ENCODE results near the gene SEC61B. TPM values are rescaled to one million over a fixed set of nuclear protein-coding genes. Genes with fewer than 3 reads are reported as not detected.
A peak's percentile ranks its signal among the peaks of the same experiment; 100 is the strongest.

SEC61B gene
- total and polyA plus RNA-seq, 5 donors from 2014 or later: 76.2 to 400 (median 353) TPM

DNA sequence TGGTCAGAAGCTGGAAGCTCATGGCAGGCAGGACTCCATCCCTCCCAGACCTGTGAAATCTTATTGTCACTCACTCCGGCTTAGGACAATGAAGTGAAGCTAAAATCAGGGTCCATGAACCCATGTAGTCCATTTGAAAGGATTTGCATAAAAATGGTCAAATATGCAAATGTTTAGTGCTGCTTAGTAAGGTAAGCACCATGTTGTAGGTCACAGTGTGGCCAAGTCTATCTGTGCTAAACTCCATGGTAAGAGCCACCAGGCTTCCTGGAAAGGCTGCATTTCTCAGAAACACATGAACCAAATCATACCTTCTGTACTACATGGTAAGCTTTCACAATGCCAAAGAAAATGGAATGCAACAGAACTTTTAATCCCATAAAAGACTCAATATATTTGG is 6.0 kb upstream of the SEC61B start:
- no peaks in the 10 kb centered on the region for H3K27me3 Mint-ChIP-seq
- peaks cover 23% of the 10 kb centered on the region for H3K36me3 ChIP-seq (ENCODE audit: control insufficient read depth, insufficient read depth, low read length)
- peaks cover 0 to 3% (median 0%) of the 10 kb centered on the region in 7 donors for H3K9me3 Mint-ChIP-seq
- H3K27ac Mint-ChIP-seq: no peak overlapping the region
- DNase-seq (no peak), ATAC-seq (ENCODE audit: low read depth in 2 of 2) (no peak)
- no peaks in the 10 kb centered on the region for H3K27me3 ChIP-seq (ENCODE audit: control insufficient read depth, insufficient read depth, low read length)
- no peak overlapping the region for H3K4me3 Mint-ChIP-seq
- H3K27ac ChIP-seq (ENCODE audit: insufficient read depth, low read length, poor library complexity, severe bottlenecking): no peak overlapping the region
- peaks cover 12% of the 10 kb centered on the region for H3K4me1 ChIP-seq (ENCODE audit: control insufficient read depth, insufficient read depth, low read length, poor library complexity, severe bottlenecking)
- H3K4me3 ChIP-seq (ENCODE audit: low read depth, low read length): no peak overlapping the region
- H3K9me3 ChIP-seq (ENCODE audit: control insufficient read depth in 2 of 2, low read length in 2 of 2): no peaks in the 10 kb centered on the region
- peaks cover 31% of the 10 kb centered on the region for H3K36me3 Mint-ChIP-seq
- H3K4me1 Mint-ChIP-seq: peaks cover 33 to 47% (median 43%) of the 10 kb centered on the region in 4 donors

DNA sequence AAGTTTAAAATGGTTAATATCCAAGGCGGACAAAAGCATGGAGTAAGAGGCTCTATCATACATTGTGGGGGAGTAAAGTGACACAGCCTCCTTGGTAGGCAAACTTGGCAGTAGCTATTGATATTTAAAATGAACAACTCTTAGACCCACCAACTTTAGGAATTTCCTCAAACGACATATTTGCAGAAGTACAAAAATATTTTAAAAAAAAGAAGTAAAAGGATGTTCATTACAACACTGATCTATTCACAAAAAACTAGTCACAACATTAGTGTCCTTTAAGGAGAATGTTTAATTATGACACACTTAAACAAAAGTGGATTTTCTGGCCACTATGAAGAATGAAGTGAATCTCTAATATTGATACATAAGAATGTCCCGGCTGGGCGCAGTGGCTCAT is 2.1 kb upstream of the SEC61B start:
- ATAC-seq (ENCODE audit: low read depth in 2 of 2) (no peak), DNase-seq (no peak)
- Histone ChIP-seq H3K36me3 (ENCODE audit: control insufficient read depth, insufficient read depth, low read length) (peaks cover 21% of the 10 kb centered on the region), H3K4me3 (ENCODE audit: low read depth, low read length) (peak overlapping the region; percentile 51), H3K9me3 (ENCODE audit: control insufficient read depth in 2 of 2, low read length in 2 of 2) (no peaks in the 10 kb centered on the region), H3K27ac (ENCODE audit: insufficient read depth, low read length, poor library complexity, severe bottlenecking) (no peak overlapping the region), H3K4me1 (ENCODE audit: control insufficient read depth, insufficient read depth, low read length, poor library complexity, severe bottlenecking) (peaks cover 39% of the 10 kb centered on the region), H3K27me3 (ENCODE audit: control insufficient read depth, insufficient read depth, low read length) (no peaks in the 10 kb centered on the region)
- peak overlapping the region; percentile 65 to 99 (median 94) for H3K4me3 Mint-ChIP-seq
- H3K27ac Mint-ChIP-seq: peak overlapping the region in 1 of 3 donors; percentile 100
- H3K9me3 Mint-ChIP-seq: peaks cover 0 to 3% (median 0%) of the 10 kb centered on the region in 7 donors
- peaks cover 36% of the 10 kb centered on the region for H3K36me3 Mint-ChIP-seq
- H3K4me1 Mint-ChIP-seq: peaks cover 43 to 81% (median 68%) of the 10 kb centered on the region in 4 donors
- peaks cover 6% of the 10 kb centered on the region for H3K27me3 Mint-ChIP-seq

DNA sequence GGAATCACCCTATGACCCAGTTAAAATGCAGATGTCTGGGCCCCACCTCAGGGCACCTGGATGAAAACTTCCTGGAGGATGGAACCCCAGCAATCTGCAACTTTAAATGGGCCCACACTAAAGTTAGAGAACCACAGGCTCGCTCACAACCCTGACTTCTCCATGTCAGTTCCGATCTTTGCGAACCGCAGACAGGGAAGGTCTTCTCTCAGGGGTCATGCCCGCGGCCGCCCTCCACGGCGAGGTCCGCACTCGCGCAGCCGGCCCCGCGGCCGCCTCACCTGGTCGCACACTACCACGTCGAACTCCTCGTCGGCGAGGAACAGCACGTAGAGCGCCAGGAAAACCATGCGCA is 839 bp upstream of the SEC61B start:
- H3K9me3 ChIP-seq (ENCODE audit: control insufficient read depth in 2 of 2, low read length in 2 of 2): no peaks in the 10 kb centered on the region
- peak overlapping the region; percentile 99 for H3K4me3 Mint-ChIP-seq
- peaks cover 43 to 86% (median 70%) of the 10 kb centered on the region in 4 donors for H3K4me1 Mint-ChIP-seq
- H3K4me3 ChIP-seq (ENCODE audit: low read depth, low read length): peak overlapping the region; percentile 95
- no peak for DNase-seq
- peak overlapping the region; percentile 93 for H3K27ac ChIP-seq (ENCODE audit: insufficient read depth, low read length, poor library complexity, severe bottlenecking)
- ATAC-seq (ENCODE audit: low read depth in 2 of 2): no peak
- H3K27me3 ChIP-seq (ENCODE audit: control insufficient read depth, insufficient read depth, low read length): no peaks in the 10 kb centered on the region
- H3K27ac Mint-ChIP-seq: peak overlapping the region; percentile 91 to 100 (median 91)
- peaks cover 34% of the 10 kb centered on the region for H3K36me3 Mint-ChIP-seq
- H3K9me3 Mint-ChIP-seq: no peaks in the 10 kb centered on the region
- peaks cover 44% of the 10 kb centered on the region for H3K4me1 ChIP-seq (ENCODE audit: control insufficient read depth, insufficient read depth, low read length, poor library complexity, severe bottlenecking)
- H3K36me3 ChIP-seq (ENCODE audit: control insufficient read depth, insufficient read depth, low read length): peaks cover 20% of the 10 kb centered on the region
- peaks cover 6% of the 10 kb centered on the region for H3K27me3 Mint-ChIP-seq

DNA sequence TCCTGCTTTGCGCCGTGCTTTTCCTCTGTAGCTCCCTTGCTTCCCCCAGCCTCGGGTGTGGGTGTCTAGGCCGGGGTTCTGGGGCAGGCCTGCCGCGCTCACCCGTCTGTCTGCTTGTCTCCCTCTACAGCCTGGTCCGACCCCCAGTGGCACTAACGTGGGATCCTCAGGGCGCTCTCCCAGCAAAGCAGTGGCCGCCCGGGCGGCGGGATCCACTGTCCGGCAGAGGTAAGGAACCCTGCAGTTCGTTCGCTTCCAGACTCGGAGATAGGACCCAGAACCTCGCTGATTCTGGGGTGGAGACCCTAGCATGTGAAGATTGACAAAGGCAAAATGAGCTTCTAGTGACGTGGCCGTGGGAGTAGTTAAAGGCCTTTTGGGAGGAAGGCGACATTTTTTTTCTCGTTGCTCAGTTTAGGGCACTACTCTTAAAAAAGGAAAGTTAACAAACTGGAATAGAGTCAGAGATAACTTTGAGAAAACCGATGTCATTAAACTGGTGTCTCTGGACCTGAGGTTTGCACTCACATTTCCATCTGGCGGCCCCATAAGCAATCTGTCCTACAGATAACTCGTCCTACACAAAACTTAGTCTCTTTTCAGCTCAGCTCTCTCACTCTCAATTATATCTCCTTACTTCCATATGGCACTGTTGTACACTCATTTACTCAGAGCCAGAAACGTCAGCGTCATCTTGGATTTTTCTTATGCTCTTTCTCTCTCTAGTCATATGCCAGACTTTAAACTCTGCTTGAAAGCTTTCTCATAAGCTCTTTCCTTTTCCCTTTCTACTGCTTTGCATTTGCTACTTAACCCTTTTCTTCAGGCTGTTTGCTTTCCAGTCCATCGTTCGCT is 561 bp downstream of the SEC61B start:
- H3K4me3 ChIP-seq (ENCODE audit: low read depth, low read length): peak overlapping the region; percentile 95
- peaks cover 44% of the 10 kb centered on the region for H3K4me1 ChIP-seq (ENCODE audit: control insufficient read depth, insufficient read depth, low read length, poor library complexity, severe bottlenecking)
- peak in 1 of 2 donors; percentile 14 for ATAC-seq (ENCODE audit: low read depth in 2 of 2)
- H3K27ac Mint-ChIP-seq: peak overlapping the region; percentile 100
- H3K9me3 ChIP-seq (ENCODE audit: control insufficient read depth in 2 of 2, low read length in 2 of 2): no peaks in the 10 kb centered on the region
- H3K36me3 Mint-ChIP-seq: peaks cover 26% of the 10 kb centered on the region
- peak overlapping the region; percentile 93 for H3K27ac ChIP-seq (ENCODE audit: insufficient read depth, low read length, poor library complexity, severe bottlenecking)
- no peaks in the 10 kb centered on the region for H3K9me3 Mint-ChIP-seq
- peaks cover 33 to 78% (median 62%) of the 10 kb centered on the region in 4 donors for H3K4me1 Mint-ChIP-seq
- H3K36me3 ChIP-seq (ENCODE audit: control insufficient read depth, insufficient read depth, low read length): peaks cover 24% of the 10 kb centered on the region
- peak overlapping the region; percentile 99 for H3K4me3 Mint-ChIP-seq
- H3K27me3 ChIP-seq (ENCODE audit: control insufficient read depth, insufficient read depth, low read length): no peaks in the 10 kb centered on the region
- peaks cover 6% of the 10 kb centered on the region for H3K27me3 Mint-ChIP-seq
- no peak for DNase-seq

DNA sequence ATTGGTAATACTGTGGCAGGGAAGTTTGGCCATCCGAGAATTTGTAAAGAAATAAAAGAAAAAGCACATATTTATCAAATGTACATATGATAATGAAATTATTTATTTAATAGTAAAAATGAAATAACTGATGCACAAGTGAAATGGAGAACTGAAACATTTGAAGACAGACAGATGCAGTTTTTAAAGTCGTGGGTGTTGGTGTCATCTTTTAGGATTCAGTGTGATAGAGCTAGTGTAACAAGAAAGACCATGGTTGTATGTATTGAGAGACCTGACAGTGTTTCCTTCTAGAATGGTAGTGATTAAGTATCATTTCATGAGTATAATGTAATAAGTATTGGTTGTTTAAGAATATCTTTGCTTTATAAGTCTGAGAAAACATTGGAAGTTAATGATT is 2.4 kb downstream of the SEC61B start:
- peaks cover 26 to 70% (median 63%) of the 10 kb centered on the region in 4 donors for H3K4me1 Mint-ChIP-seq
- no peaks in the 10 kb centered on the region for H3K9me3 ChIP-seq (ENCODE audit: control insufficient read depth in 2 of 2, low read length in 2 of 2)

DNA sequence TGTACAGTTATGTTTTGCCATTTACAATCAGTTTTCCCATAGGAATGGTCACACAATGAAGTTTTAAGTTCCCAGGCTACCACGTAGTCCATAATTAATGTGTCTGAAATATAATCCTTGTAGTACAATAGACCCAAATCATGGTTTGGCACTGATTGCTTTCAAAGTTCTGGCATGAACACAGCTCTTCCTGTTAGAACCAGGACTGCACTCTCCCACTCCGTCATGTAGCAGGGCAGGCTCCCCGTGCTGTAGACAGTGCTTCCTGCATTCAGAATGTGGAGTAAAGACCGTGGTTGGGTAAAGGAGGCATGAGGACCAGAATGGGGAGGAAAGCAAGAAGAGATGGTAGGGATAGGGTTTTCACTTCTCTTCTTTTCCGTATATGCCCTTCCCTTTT is 4.0 kb downstream of the SEC61B start:
- Mint-ChIP-seq H3K4me1 (peaks cover 20 to 55% (median 52%) of the 10 kb centered on the region in 4 donors), H3K4me3 (no peak overlapping the region), H3K27me3 (peaks cover 6% of the 10 kb centered on the region), H3K27ac (no peak overlapping the region), H3K9me3 (no peaks in the 10 kb centered on the region), H3K36me3 (peaks cover 33% of the 10 kb centered on the region)
- Histone ChIP-seq H3K4me3 (ENCODE audit: low read depth, low read length) (no peak overlapping the region), H3K27me3 (ENCODE audit: control insufficient read depth, insufficient read depth, low read length) (no peaks in the 10 kb centered on the region), H3K4me1 (ENCODE audit: control insufficient read depth, insufficient read depth, low read length, poor library complexity, severe bottlenecking) (peaks cover 32% of the 10 kb centered on the region), H3K9me3 (ENCODE audit: control insufficient read depth in 2 of 2, low read length in 2 of 2) (no peaks in the 10 kb centered on the region), H3K36me3 (ENCODE audit: control insufficient read depth, insufficient read depth, low read length) (peaks cover 47% of the 10 kb centered on the region), H3K27ac (ENCODE audit: insufficient read depth, low read length, poor library complexity, severe bottlenecking) (no peak overlapping the region)
- no peak for DNase-seq
- no peak for ATAC-seq (ENCODE audit: low read depth in 2 of 2)

More for the DNA sequence above, 2.4 kb downstream of the SEC61B start:
- H3K36me3 ChIP-seq (ENCODE audit: control insufficient read depth, insufficient read depth, low read length): peaks cover 31% of the 10 kb centered on the region
- H3K9me3 Mint-ChIP-seq: no peaks in the 10 kb centered on the region
- H3K27ac Mint-ChIP-seq: peak overlapping the region in 2 of 3 donors; percentile 100
- no peaks in the 10 kb centered on the region for H3K27me3 ChIP-seq (ENCODE audit: control insufficient read depth, insufficient read depth, low read length)
- no peak overlapping the region for H3K27ac ChIP-seq (ENCODE audit: insufficient read depth, low read length, poor library complexity, severe bottlenecking)
- no peak overlapping the region for H3K4me3 ChIP-seq (ENCODE audit: low read depth, low read length)
- H3K4me3 Mint-ChIP-seq: peak overlapping the region; percentile 11 to 99 (median 59)
- peaks cover 23% of the 10 kb centered on the region for H3K36me3 Mint-ChIP-seq
- no peak for ATAC-seq (ENCODE audit: low read depth in 2 of 2)
- peaks cover 6% of the 10 kb centered on the region for H3K27me3 Mint-ChIP-seq
- DNase-seq: no peak
- peaks cover 44% of the 10 kb centered on the region for H3K4me1 ChIP-seq (ENCODE audit: control insufficient read depth, insufficient read depth, low read length, poor library complexity, severe bottlenecking)

DNA sequence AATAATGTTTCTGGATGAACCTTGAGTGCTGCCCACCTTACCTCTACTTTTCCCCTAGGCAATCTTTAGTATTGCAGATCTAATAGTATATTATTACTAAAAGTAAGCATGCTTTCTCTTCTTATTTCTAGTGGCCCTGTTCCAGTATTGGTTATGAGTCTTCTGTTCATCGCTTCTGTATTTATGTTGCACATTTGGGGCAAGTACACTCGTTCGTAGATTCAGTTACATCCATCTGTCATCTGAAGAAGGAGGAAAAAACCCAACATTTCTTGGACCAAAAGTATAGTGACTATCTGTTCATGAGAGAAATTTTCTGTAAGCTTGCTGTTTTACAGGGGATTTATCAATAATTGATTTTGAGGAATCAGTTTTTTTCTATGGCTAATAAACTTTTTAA is 8.1 kb downstream of the SEC61B start:
- peaks cover 5 to 29% (median 25%) of the 10 kb centered on the region in 4 donors for H3K4me1 Mint-ChIP-seq
- no peak for ATAC-seq (ENCODE audit: low read depth in 2 of 2)
- DNase-seq: no peak
- H3K4me1 ChIP-seq (ENCODE audit: control insufficient read depth, insufficient read depth, low read length, poor library complexity, severe bottlenecking): peaks cover 3% of the 10 kb centered on the region
- H3K27ac Mint-ChIP-seq: no peak overlapping the region
- H3K36me3 ChIP-seq (ENCODE audit: control insufficient read depth, insufficient read depth, low read length): peaks cover 60% of the 10 kb centered on the region
- no peaks in the 10 kb centered on the region for H3K9me3 ChIP-seq (ENCODE audit: control insufficient read depth in 2 of 2, low read length in 2 of 2)
- no peak overlapping the region for H3K27ac ChIP-seq (ENCODE audit: insufficient read depth, low read length, poor library complexity, severe bottlenecking)
- H3K27me3 Mint-ChIP-seq: no peaks in the 10 kb centered on the region
- H3K36me3 Mint-ChIP-seq: peaks cover 41% of the 10 kb centered on the region
- H3K4me3 ChIP-seq (ENCODE audit: low read depth, low read length): no peak overlapping the region
- H3K27me3 ChIP-seq (ENCODE audit: control insufficient read depth, insufficient read depth, low read length): no peaks in the 10 kb centered on the region
- H3K4me3 Mint-ChIP-seq: no peak overlapping the region
- no peaks in the 10 kb centered on the region for H3K9me3 Mint-ChIP-seq

Data from CD4-positive, CD25-positive, alpha-beta regulatory T cell (primary cell).